GM19240 (cell line): ENCODE results near the gene HERC5.
"Not testable (repeated sequence)": the region's sequence is repeated elsewhere in the genome, so short reads cannot be mapped to it uniquely, and the experiment has no call there.

ENCODE experiments used
- DNase-seq: peaks from one replicate; pipeline ENCODE4 v3.0.0; 2011; ENCODE audit warnings: low spot score; ENCODE audit not compliant: insufficient read length

The HERC5 gene

DNA sequence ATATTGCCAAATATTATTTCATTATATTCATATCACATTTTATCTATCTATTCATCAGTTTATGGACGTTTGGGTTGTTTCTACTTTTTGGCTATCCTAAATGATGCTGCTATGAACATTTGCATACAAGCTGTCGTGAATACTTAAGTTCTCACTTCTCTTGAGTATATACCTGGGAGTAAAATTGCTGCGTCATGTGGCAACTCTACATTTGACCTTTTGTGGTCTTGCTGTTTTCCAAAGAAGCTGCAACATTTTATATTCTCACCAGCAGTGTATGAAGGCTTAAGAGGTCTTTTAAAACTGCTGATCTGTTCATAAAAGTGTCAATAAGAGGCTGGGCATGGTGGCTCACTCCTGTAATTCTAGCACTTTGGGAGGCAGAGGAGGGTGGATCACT, 60.9 kb downstream of the HERC5 start:
- DNase-seq: no peak

DNA sequence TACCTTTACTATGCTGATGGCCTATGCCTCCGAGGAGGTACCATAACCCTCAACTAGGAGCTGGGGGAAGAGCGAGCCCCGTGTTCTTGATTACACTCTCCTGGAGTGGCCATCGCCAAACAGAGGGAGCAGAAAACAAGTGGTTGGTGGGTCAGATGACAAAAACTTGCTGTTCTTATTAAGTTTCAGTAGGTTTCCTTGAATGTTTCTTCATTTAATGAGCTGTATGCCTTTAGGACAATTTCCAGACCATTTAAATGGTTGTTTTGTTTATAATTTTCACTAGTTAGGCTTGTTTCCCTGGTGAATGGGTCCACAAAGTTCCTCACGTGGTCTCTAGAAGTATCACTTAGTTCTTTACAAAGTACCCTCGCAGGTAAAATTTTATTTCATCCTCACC, 62.0 kb downstream of the HERC5 start:
- DNase-seq: no peak

DNA sequence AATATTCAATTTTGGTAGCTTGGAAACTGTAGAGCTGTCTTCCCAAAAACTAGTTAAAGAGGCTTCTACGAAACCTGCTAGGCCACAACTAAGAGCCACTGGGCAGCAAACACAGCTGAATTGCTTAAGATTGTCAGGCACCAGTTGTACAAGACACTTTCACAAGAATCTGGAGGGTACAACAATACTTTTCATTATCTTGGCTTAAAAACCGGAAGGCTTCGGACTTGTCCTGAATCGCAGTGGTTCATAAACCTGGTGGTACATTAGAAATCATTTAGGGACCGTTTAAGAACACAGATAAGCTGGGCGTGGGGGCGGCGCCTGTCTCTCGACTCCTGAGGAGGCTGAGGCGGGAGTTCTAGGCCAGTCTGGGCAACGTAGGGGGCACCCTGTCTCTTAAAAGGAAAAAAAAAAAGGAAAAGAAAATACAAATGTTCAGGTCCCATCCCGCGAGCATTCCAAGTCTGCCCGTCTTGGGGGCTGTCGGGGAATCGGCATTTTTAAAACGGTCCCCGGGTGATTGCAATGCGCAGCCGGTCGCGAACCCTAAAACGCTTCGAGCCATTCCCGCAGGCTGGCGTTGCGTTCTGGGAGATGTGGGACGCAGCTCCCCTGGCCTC, 65.9 kb downstream of the HERC5 start:
- DNase-seq: no peak

DNA sequence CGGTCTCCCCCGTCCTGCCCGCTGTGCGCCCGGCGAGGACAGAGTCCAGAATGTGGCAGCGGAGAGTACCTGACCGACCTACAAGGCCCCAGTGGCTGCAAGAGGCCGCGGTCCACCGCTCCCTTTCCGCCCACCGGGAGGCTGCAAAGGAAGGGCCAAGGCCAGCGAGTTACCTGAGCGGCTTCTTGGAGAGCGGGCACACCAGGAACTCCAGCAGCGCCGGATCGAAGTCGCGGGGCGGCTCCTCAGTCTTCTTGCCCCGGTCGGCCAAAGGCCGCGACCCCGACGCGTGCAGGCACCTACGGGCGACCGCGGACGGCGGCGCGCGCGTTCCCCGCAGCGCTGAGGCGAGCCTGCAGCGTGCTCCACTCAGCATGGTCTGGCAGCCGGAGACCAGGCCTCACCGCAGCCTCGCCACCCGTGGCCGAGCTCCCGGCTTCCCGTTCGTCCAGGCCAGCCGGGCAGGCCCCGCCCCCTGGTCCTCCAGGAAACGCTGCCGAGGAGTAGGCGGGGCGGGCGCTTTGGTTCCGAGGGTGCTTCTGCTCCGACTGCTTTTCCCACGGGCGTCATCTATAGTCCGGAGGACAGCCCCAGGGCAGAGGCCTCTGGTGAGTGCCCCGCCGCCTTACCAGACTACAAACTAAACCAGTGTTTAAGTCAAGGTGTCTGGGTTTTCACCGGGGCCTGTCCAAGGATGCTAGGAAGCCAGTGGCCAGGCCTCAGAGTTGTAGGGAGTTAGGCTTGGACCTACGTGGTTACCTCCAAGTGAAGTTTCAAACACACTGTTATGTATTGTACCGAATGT, 66.6 kb downstream of the HERC5 start, which contains the start of gene PYURF:
TSS of gene PYURF (minus strand) at position 452 of the 805 bp plus-strand sequence. CDS start at position 376, 76 bp downstream.
- DNase-seq: peak; percentile 38

DNA sequence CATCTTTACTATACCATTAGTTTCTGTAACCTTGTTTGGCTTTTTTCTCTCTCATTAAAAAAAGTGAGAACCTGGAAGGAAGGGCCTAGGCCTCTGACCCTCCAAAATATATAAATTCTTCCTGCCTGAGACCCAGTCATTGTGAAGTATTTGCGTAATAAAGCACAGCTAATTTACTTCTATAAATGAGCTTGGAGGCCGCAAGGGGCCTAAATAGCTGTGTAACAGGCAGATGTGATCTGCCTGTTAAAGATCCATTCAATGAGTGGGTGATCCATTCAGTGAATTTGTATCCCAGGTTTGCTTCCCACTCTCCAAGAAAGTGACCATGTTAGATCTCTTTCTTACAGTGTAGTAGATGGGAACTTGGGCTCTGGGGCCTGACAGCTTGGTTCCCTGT, 67.3 kb downstream of the HERC5 start:
- DNase-seq: no peak

DNA sequence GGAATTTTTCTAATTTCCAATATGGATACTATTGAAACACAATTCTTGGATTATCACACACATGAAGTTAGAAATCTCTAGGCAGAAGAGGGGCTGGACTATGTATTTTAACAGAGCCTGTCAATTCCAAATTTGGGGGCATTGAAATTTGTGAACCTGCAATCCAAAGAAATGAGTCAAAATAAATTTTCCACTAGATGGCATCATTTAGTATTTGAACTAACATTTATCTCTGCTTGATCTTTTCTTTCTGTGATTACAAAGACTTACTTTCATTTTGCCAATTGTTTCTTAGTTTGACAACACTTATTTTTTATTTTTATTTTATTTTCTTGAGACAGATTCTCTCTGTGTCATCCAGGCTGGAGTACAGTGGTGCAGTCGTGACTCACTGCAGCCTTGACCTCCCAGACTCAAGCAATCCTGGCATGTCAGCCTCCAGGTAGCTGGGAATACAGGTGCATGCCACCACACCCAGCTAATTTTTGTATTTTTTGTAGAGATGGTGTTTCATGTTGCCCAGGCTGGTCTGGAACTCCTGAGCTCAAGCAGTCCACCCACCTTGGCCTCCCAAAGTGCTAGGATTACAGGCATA, 69.4 kb downstream of the HERC5 start:
- no peak for DNase-seq

DNA sequence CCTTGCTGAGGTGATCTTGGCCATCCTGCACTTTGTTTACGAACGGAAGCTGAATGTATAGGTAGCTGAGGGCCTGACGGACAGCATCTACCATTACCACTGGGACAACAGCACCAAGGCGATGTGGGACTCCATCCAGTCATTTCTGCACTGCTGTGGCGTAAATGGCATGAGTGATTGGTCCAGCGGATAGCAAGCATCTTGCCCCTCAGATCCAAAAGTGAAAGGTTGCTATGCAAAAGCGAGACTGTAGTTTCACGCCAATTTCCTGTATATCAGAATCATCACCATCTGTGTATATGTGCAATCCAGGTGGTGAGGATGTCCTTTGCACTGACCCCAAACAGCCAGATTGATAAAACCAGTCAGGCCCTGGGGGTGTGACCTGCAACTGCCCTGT, 70.9 kb downstream of the HERC5 start:
- no peak for DNase-seq

DNA sequence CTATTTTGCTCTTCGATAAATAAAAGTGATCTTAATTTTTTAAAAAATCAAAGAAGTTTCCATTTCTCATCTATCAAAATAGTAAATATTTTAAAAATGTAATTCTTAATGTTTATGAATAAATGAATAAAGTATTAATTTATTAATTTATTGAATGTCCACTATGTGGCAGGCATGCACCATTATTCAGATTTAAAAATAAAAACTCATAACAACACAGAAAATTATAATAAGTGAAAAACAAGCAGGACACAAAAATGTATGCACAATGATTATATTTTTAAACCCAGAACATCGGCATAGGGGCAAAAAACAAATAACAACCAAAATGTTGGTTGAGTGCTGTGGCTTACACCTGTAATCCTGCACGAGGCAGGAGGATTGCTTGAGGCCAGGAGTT, 71.9 kb downstream of the HERC5 start:
- no peak for DNase-seq

DNA sequence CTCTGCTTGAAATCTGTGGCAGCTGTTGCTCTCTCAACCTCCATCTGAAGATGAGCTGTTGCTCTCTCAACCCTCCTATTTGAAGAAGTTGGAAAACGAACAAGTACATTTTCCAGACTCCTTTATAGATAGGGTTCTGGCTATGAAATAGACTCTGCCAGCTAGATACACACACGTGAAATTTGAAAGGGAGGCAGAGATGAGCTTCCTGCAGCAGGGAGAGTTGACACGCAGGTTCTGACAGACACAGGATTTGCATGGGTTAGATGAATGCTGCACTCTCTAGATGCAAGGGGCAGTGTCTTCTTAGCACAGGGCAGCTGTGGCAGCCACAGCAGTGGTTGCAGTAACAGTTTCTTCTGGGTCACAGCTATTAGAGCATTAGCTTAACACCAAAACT, 74.6 kb downstream of the HERC5 start:
- DNase-seq: no peak

DNA sequence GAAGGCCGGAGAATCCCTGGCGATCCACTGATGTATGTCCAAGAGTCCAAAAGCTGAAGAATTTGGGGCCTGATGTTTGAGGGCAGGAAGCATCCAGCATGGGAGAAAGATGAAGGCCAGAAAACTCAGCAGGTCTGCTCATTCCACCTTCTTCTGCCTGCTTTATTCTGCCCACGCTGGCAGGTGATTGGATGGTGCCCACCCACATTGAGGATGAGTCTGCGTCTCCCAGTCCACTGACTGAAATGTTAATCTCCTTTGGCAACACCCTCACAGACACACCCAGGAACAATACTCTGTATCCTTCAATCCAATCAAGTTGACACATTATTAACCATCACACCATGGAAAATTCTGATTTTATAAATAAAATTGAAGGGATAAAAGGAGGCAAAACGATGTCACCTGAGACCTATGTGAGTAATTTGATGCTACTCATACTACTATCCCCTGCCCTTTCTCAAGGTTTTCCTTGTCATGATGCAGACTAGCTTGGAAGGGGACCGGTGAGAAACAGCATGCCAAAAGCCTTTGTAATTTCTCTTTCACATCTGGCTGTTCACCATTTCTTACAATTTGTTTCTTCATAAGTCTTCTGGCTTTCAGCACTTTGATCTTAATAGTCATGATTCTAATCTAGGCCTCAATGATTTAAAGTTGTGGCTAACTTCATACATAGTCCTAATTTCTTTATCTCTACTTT, 76.3 kb downstream of the HERC5 start:
- no peak for DNase-seq

DNA sequence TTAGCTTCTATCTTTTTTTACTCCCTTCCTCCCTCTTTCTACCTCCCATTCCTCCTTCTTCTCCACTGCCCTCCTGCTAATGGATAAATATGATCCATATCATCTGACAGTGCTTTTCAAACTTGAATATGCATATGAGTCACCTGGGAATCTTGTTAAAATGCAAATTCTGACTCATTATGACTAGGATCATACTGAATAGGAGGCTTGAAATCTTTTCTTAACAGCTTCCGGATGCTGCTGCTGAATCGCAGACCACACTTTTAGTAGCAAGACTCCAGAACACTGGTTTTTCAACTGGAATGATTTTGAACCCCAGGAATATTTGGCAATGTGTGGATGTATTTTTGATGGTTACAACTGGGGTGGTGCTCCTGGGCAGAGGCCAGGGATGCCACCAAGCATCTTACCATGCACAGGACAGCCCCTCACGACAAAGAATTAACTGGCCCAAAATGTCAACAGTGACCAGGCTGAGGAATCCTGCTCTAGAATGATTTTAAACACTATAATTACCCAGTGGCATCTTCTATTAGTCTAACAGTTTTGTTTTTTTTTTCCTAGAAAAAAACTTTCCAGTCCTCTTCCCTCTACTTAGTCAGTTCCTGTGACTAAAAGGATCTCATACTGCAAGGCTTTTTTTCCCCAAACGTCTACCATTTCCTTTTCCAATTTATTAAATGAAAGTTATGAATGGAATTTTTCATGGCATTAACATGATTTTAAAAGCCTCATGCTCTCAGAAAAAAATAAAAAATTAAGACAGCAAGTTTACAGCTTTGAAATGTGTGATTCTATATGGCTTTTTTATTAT, 77.2 kb downstream of the HERC5 start:
- no peak for DNase-seq

DNA sequence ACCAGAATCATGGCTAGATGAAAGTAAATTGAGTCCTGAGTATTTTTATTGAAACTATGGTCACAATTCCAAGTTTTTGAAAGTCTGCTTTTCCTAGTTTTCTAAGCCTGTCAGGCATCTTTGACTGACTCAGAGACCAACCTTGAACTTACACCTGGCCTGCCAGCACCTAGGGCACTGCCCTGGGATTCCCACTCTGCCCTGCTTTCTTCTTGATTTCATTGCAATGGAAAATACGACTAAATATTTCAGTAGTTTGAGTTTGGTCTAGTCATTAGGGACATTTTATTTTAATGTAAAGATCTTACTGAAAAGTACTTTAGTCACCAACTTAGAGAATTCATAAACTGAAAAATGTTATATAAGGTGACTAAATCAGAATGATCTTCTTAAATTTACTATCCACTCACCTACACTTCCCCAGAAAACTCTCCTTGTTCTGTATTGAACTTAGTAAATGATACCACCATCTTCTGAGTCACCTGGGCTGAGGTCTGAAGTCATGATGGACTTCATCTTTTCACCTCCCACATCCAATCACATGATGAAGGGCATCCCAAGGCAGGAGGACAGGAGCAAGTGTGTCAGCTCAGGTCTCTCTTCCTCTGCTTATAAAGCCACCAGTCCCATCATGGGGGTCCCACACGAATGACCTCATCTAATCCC, 78.3 kb downstream of the HERC5 start:
- DNase-seq: no peak

DNA sequence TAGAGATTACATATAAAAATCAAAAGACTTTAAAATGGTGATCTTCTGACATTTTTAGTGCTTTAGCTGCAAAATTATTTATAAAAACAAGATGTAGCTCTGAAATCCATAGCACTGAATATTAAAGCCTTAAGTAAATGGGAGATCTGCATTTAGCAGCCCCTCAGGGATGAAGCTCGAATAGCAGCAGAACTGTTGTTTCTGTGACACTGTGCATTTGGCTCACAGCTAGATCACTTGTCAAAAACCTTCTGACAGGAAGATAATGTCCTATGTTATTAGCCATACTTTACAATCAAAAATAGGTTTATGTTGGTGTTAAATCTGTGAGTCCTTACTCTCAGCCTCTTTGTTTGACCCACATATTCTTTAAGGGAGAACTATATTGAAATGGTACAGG, 80.8 kb downstream of the HERC5 start:
- no peak for DNase-seq

DNA sequence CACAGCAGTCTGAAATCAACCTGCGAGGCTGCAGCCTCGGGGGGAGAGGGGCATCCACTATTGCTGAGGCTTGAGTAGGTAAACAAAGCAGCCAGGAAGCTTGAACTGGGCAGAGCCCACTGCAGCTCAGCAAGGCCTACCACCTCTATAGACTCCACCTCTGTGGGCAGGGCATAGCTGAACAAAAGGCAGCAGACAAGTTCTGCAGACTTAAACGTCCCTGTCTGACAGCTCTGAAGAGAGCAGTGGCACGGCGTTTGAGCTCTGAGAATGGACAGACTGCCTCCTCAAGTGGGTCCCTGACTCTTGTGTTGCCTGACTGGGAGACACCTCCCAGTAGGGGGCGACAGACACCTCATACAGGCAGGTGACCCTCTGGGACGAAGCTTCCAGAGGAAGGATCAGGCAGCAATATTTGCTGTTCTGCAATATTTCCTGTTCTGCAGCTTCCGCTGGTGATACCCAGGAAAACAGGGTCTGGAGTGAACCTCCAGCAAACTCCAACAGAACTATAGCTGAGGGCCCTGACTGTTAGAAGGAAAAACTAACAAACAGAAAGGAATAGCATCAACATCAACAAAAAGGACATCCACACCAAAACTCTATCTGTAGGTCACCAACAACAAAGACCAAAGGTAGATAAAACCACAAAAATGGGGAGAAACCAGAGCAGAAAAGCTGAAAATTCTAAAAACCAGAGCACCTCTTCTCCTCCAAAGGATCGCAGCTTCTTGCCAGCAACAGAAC, 82.6 kb downstream of the HERC5 start:
- not testable (repeated sequence) for DNase-seq

DNA sequence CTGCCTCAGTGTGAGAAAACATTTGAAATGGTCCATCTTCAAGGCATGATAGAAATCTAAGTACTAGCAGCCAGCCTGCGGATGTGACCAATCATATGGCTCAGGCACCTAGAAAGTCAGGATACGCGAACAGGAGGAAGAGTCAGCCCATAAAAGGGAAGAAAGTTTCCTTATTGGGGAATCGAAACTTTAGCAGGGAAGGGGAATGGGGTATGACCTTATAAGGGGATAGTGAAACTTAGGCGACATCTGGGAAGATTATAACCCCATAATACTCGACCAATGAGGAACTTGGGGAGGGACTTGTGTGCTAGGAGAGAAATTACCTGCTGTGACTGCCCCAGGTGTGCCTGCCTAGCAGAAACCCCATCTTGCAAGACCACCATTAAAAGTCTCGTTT, 92.9 kb downstream of the HERC5 start:
- no peak for DNase-seq
